Activated CD4-positive, alpha-beta T cell treated with anti-CD3 and anti-CD28 coated beads, Interleukin-2, amount 10 ng/mL, durations not matched to agents 24 days and 14 days (primary cell): ENCODE results near the gene ZSWIM8. TPM values are rescaled to one million over a fixed set of nuclear protein-coding genes. Genes with fewer than 3 reads are reported as not detected.

Experiments
- DNase-seq: peaks from one replicate; pipeline ENCODE4 v3.0.0; 2022
- H3K27ac Mint-ChIP-seq: one replicate; pipeline ENCODE4 v1.8.0; 2022; ENCODE audit warnings: mild to moderate bottlenecking, mixed read lengths
- H3K27me3 Mint-ChIP-seq: one replicate; pipeline ENCODE4 v1.8.0; 2022; ENCODE audit warnings: mixed read lengths
- H3K36me3 Mint-ChIP-seq: one replicate; pipeline ENCODE4 v1.8.0; 2022; ENCODE audit warnings: low read depth, mild to moderate bottlenecking, mixed read lengths
- H3K4me1 Mint-ChIP-seq: one replicate; pipeline ENCODE4 v1.8.0; 2021; ENCODE audit warnings: mixed read lengths
- H3K4me3 Mint-ChIP-seq: one replicate; pipeline ENCODE4 v1.8.0; 2022; ENCODE audit warnings: mild to moderate bottlenecking, moderate library complexity, mixed read lengths
- H3K9me3 Mint-ChIP-seq: one replicate; pipeline ENCODE4 v1.8.0; 2021; ENCODE audit warnings: mixed read lengths
- intact Hi-C: fragments of 100-400 bp; cut with micrococcal nuclease; formaldehyde crosslinking; loops from one replicate; pipeline ENCODE4 v1.15.1; 2023
- total RNA-seq: library from RNA; stranded (reverse); gene quantifications from 2 replicates; pipeline ENCODE4 v1.2.3, GENCODE V29; 2022

Gene ZSWIM8
- total RNA-seq, 1 donor from 2014 or later: 50.8 TPM

DNA sequence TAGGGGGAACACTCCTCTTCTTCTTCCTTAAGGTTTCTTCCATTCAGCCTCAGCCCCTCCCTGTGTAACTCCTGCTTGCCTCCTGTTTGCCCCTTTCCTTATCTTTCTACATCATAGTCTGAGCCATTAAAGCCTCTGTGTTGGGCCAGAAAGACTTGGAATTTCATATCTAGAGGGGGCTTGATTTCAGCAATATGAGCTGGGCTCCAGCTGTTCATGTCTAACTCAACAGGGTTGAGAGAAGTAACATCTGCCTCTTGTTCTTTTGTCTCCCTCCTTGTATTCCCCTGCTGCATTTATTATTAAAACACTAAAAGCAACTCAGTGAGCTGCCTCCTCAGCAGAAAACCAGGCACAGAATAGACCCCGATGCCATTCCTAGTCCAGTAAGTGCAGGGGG, 23.6 kb upstream of the ZSWIM8 start:
- Mint-ChIP-seq H3K27me3 (no peaks in the 10 kb centered on the region), H3K4me3 (no peak overlapping the region), H3K4me1 (peaks cover 41% of the 10 kb centered on the region), H3K9me3 (no peaks in the 10 kb centered on the region), H3K36me3 (peaks cover 75% of the 10 kb centered on the region), H3K27ac (peak overlapping the region; percentile 55)
- intact Hi-C loops: no loop called here
- DNase-seq: no peak

DNA sequence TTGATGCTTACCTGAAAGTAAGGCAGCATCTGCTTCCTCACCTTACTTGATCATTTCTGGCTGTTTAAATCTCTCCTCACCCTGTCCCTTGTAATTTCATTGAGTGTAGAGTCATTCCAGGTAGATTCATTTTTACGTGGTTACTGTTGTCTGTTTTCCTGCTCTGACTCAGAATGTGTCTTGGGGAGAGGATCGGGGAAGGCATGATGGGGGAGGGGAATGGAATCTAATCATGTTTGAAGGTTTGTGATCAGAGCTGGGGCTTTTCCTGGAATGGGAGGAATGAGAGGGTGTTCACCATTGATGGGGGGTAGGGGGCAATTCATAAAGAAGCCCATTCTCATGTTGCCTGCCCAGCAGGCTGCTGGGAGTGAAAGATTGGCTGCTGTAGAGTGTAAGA, 22.5 kb upstream of the ZSWIM8 start:
- H3K4me1 Mint-ChIP-seq: peaks cover 41% of the 10 kb centered on the region
- intact Hi-C loops: no loop called here
- peak overlapping the region; percentile 4 for H3K4me3 Mint-ChIP-seq
- H3K27ac Mint-ChIP-seq: peak overlapping the region; percentile 78
- no peaks in the 10 kb centered on the region for H3K9me3 Mint-ChIP-seq
- H3K27me3 Mint-ChIP-seq: no peaks in the 10 kb centered on the region
- H3K36me3 Mint-ChIP-seq: peaks cover 78% of the 10 kb centered on the region
- DNase-seq: no peak

DNA sequence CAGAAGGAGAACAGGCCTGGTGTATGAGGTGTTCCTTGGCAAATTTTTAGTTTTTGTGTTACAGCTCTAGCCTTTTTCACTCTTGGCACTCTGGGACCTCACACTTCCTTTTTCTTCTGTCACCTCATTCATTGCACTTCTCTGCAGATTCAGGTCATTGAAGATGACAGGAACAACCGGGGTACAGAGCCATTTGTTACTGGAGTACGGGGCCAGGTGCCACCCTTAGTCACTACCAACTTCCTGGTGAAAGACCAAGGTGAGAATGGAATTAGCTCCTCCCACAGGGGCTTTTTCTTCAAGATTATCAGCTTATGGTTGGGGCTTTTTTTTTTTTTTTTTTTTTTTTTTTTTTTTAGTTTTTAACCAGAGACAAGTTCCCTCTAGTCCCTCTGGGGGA, 22.1 kb upstream of the ZSWIM8 start:
- no peaks in the 10 kb centered on the region for H3K9me3 Mint-ChIP-seq
- intact Hi-C loops: no loop called here
- peaks cover 41% of the 10 kb centered on the region for H3K4me1 Mint-ChIP-seq
- H3K36me3 Mint-ChIP-seq: peaks cover 79% of the 10 kb centered on the region
- DNase-seq: no peak
- H3K27me3 Mint-ChIP-seq: no peaks in the 10 kb centered on the region
- H3K4me3 Mint-ChIP-seq: no peak overlapping the region
- peak overlapping the region; percentile 78 for H3K27ac Mint-ChIP-seq

DNA sequence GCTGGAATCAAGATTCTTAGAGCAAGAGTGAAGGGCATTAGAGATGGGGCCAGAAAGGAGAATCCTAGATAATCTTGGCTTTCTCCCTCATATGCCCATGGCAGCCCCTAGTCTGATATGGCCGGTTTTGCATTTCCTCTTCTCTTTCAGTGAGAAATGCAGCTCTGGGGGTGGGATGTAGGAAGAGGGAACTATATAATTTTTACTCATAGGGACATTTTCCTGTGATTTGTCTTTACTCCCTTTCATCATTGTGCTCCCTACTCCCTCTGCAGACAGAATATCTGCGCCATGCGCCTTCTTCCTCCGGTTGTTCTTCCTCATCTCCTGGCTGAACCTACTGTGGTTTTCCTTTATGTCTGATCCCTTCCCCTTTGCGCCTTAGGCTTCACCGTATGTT, 20.3 kb upstream of the ZSWIM8 start:
- no peak for DNase-seq
- H3K4me1 Mint-ChIP-seq: peaks cover 41% of the 10 kb centered on the region
- peaks cover 79% of the 10 kb centered on the region for H3K36me3 Mint-ChIP-seq
- intact Hi-C loops: no loop called here
- H3K27ac Mint-ChIP-seq: peak overlapping the region; percentile 27
- no peaks in the 10 kb centered on the region for H3K27me3 Mint-ChIP-seq
- H3K4me3 Mint-ChIP-seq: no peak overlapping the region
- H3K9me3 Mint-ChIP-seq: no peaks in the 10 kb centered on the region

DNA sequence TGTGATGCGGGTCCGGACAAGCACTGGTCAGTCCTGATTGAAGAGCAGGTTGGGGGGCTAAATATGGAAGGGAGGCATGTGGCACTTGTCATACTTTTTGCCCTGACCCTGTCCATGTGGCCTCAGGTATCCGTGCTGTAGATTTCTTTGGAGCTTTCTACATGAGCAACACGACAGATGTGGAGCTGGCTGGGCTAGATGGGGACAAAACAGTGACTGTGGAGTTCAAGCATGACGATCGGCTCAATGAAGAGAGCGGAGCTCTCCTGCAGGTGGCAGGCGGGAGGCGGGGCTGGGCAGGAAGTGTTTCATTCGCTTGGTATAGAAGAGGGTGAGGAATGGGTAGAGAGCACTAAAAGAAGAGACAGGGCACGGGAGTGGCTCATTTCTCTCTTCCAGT, 16.5 kb upstream of the ZSWIM8 start:
- peak; percentile 89 for DNase-seq
- Mint-ChIP-seq H3K27me3 (no peaks in the 10 kb centered on the region), H3K4me3 (peak overlapping the region; percentile 3), H3K36me3 (peaks cover 72% of the 10 kb centered on the region), H3K9me3 (no peaks in the 10 kb centered on the region), H3K27ac (peak overlapping the region; percentile 74), H3K4me1 (peaks cover 42% of the 10 kb centered on the region)
- intact Hi-C loops: no loop called here

DNA sequence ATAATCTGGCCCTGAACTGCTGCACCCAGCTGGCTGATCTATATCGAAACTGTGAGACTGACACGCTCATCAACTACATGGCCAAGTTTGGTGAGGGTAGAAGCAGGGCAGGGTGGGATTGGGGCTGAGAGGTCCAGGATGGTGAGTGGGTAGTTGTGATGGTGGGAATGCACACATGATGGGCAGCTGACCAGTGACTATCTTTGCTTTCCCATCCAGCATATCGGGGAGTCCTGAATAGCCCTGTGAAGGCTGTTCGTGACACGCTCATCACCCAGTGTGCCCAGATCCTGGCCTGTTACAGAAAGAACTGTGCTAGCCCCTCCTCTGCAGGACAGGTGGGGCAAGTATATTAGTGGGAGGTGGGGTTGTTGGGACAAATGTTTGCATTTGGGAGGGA, 16.0 kb upstream of the ZSWIM8 start:
- Mint-ChIP-seq H3K4me1 (peaks cover 45% of the 10 kb centered on the region), H3K4me3 (no peak overlapping the region), H3K27ac (peak overlapping the region; percentile 74), H3K36me3 (peaks cover 75% of the 10 kb centered on the region), H3K27me3 (no peaks in the 10 kb centered on the region), H3K9me3 (no peaks in the 10 kb centered on the region)
- intact Hi-C loops: no loop called here
- no peak for DNase-seq

DNA sequence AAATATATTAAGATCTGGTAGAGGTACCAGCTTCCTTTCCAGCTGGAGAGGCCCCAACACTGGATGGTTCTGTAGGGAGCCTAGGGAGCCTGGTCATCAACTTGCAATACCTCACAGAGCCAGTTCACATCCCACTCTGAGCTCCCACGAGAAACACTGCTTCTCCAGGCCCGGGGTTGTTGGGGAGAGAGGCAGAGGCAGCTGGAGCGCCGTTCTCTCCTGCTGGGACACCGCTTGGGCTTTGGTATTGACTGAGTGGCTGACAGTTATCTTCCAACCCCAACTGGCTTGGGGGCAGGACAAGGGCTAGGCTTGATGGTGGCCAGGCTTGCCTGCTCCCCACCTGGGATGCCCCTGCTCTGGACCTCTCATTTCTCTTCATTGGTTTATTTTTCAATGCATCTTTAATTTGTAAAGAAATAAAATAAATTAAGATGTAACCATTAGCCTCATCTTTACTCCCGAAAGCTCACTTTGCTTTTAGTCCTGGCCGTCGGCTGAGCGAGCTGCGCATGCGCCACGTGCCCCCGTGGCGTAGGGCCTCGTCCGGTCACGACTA, 13.6 kb upstream of the ZSWIM8 start:
- Mint-ChIP-seq H3K4me3 (peak overlapping the region; percentile 86), H3K9me3 (no peaks in the 10 kb centered on the region), H3K36me3 (peaks cover 70% of the 10 kb centered on the region), H3K4me1 (peaks cover 55% of the 10 kb centered on the region), H3K27me3 (no peaks in the 10 kb centered on the region), H3K27ac (peak overlapping the region; percentile 95)
- intact Hi-C loops: loop anchor here (1.0 to 5.0 kb wide), 5 partner anchors 14 to 106 kb away; partner anchors contain the start of genes NDST2, SEC24C and ZSWIM8
- no peak for DNase-seq

DNA sequence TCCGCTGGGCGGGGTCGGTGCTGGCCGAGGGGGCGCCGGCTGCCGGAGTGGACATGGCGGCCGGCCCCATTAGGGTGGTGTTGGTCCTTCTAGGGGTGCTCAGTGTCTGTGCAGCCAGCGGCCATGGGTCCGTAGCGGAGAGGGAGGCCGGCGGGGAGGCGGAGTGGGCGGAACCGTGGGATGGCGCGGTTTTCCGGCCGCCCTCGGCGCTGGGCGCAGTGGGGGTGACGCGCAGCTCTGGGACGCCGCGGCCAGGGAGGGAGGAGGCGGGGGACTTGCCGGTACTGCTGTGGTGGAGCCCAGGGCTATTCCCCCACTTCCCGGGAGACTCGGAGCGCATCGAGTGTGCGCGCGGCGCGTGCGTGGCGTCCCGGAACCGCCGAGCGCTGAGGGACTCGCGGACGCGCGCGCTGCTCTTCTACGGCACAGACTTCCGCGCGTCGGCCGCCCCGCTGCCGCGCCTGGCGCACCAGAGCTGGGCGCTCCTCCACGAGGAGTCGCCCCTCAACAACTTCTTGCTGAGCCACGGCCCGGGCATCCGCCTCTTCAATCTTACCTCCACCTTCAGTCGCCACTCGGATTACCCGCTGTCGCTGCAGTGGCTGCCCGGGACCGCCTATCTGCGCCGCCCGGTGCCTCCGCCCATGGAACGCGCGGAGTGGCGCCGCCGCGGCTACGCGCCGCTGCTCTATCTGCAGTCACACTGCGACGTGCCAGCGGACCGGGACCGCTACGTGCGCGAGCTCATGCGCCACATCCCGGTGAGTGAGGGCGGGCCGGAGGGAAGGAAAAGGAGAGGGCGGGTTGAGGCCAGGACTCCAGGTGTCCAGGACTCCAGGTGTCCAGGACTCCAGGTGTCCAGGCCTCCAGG, 12.9 kb upstream of the ZSWIM8 start:
- intact Hi-C loops: loop anchor here (1.0 to 5.0 kb wide), 6 partner anchors 9 to 105 kb away; partner anchors contain the start of genes NDST2, SEC24C and ZSWIM8
- Mint-ChIP-seq H3K36me3 (peaks cover 72% of the 10 kb centered on the region), H3K27me3 (no peaks in the 10 kb centered on the region), H3K9me3 (no peaks in the 10 kb centered on the region), H3K27ac (peak overlapping the region; percentile 95), H3K4me3 (peak overlapping the region; percentile 86), H3K4me1 (peaks cover 59% of the 10 kb centered on the region)
- DNase-seq: peak; percentile 96

DNA sequence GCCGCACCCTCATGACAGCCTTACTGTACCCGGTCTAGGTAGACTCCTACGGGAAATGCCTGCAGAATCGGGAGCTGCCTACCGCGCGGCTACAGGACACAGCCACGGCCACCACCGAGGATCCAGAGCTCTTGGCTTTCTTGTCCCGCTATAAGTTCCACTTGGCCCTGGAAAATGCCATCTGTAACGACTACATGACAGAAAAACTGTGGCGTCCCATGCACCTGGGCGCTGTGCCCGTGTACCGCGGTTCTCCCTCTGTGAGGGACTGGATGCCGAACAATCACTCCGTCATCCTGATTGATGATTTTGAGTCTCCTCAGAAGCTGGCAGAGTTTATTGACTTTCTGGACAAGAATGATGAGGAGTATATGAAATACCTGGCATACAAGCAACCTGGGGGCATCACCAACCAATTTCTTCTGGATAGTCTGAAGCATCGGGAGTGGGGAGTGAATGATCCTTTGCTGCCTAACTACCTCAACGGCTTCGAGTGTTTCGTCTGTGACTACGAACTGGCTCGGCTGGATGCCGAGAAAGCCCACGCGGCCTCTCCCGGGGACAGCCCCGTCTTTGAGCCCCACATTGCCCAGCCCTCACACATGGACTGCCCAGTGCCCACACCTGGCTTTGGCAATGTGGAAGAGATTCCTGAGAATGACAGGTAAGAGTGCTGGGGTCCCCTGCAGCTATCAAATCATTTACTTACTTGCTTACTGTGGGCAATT, 12.1 kb upstream of the ZSWIM8 start:
- H3K27ac Mint-ChIP-seq: peak overlapping the region; percentile 95
- H3K36me3 Mint-ChIP-seq: peaks cover 70% of the 10 kb centered on the region
- intact Hi-C loops: loop anchor here (1.0 to 5.0 kb wide), 3 partner anchors 8 to 104 kb away; partner anchors contain the start of gene NDST2
- no peaks in the 10 kb centered on the region for H3K27me3 Mint-ChIP-seq
- peak; percentile 68 for DNase-seq
- no peaks in the 10 kb centered on the region for H3K9me3 Mint-ChIP-seq
- H3K4me3 Mint-ChIP-seq: peak overlapping the region; percentile 86
- H3K4me1 Mint-ChIP-seq: peaks cover 55% of the 10 kb centered on the region

DNA sequence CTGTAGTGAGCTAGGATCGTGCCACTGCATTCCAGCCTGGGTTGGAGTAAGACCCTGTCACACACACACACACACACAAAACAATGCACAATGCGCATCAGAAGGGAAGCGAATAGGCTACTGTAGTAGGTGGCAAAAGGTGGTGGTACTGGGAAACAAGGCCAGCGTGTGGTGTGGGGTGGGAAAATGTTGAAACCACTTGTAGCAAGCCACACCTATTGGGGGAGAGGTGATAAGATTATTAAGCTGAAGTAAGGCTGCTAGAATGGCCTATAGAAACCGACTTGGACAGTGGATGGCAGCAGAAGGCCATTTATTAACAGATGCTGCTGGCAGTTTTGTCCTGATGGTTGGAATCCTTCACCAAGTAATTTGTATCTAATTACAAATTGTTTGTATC, 10.8 kb upstream of the ZSWIM8 start:
- no peak overlapping the region for H3K27ac Mint-ChIP-seq
- H3K9me3 Mint-ChIP-seq: no peaks in the 10 kb centered on the region
- peaks cover 49% of the 10 kb centered on the region for H3K4me1 Mint-ChIP-seq
- H3K4me3 Mint-ChIP-seq: peak overlapping the region; percentile 86
- no peaks in the 10 kb centered on the region for H3K27me3 Mint-ChIP-seq
- DNase-seq: no peak
- intact Hi-C loops: loop anchor here (5.0 kb wide), 2 partner anchors 38 to 103 kb away; partner anchors contain the start of gene NDST2
- peaks cover 66% of the 10 kb centered on the region for H3K36me3 Mint-ChIP-seq

DNA sequence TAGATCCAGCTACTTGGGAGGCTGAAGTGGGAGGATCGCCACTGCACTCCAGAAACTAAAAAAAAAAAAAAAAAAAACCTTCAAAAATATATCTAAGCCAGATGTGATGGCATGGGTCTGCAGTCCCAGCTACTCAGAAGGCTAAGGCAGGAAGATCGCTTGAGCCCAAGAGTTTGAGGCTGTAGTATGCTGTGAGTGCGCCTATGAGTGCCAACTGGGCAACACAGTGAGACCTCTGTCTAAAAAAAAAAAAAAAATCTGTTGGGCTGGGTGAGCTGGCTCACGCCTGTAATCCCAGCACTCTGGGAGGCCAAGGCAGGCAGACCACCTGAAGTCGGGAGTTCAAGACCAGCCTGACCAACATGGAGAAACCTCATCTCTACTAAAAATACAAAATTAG, 6.4 kb upstream of the ZSWIM8 start:
- H3K27ac Mint-ChIP-seq: no peak overlapping the region
- intact Hi-C loops: no loop called here

DNA sequence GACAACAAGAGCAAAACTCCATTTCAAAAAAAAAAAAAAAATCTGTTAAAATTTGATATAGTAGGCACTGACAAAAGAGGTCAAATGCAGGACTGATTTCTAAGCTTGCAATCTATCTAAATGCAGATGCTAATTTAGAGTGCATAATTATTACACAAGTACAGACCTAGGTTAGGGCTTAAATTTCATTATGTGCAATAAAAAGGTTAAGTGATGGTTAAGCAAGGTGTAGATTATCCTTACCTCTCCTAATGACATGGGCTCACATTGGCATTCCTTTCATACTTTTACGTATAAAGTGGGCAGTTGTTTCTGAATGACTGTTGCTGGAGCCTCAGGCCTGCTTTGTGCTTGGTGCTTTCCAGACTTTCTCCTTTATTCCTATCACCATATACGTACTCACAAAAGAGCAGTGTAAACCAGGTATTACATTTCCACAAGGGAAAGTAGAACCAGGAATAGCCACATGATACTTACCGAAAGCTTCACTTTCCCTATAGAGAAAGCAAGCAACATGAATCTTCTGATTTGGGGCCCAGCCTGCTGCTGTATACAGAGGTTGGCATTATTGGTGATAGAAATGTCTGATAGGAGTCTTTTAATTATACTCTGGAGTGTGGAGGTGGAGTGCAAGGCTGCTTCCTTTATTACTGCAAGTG, 5.7 kb upstream of the ZSWIM8 start:
- intact Hi-C loops: no loop called here
- Mint-ChIP-seq H3K36me3 (peaks cover 38% of the 10 kb centered on the region), H3K4me1 (peaks cover 47% of the 10 kb centered on the region), H3K27me3 (no peaks in the 10 kb centered on the region), H3K27ac (peak overlapping the region; percentile 13), H3K9me3 (no peaks in the 10 kb centered on the region), H3K4me3 (peak overlapping the region; percentile 43)
- no peak for DNase-seq

More for the DNA sequence above, 6.4 kb upstream of the ZSWIM8 start:
- Mint-ChIP-seq H3K27me3 (no peaks in the 10 kb centered on the region), H3K4me3 (no peak overlapping the region), H3K4me1 (peaks cover 52% of the 10 kb centered on the region), H3K9me3 (no peaks in the 10 kb centered on the region), H3K36me3 (peaks cover 45% of the 10 kb centered on the region)
- no peak for DNase-seq

DNA sequence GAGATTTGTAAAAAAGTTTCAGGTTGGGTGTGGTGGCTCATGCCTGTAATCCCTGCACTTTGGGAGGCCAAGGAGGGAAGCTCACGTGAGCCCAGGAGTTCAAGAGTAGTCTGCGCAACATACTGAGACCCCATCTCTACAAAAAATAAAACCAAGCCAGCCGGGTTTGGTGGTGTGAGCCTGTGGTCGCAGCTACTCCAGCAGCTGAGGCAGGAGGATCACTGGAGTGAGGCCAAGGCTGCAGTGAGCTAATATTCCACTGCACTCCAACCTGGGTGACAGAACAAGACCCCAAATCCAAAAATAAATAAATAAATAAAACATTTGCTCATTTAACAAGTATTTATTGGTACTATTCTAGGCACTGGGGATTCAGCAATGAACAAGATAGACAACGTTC, 5.1 kb upstream of the ZSWIM8 start:
- no peaks in the 10 kb centered on the region for H3K27me3 Mint-ChIP-seq
- intact Hi-C loops: no loop called here
- no peaks in the 10 kb centered on the region for H3K9me3 Mint-ChIP-seq
- H3K27ac Mint-ChIP-seq: peak overlapping the region; percentile 43
- peak overlapping the region; percentile 100 for H3K4me3 Mint-ChIP-seq
- no peak for DNase-seq
- peaks cover 46% of the 10 kb centered on the region for H3K4me1 Mint-ChIP-seq
- peaks cover 33% of the 10 kb centered on the region for H3K36me3 Mint-ChIP-seq
